Endothelial cell of umbilical vein (primary cell): ENCODE results near the gene COPS4. TPM values are rescaled to one million over a fixed set of nuclear protein-coding genes. Genes with fewer than 3 reads are reported as not detected.

Experiments used
- BruUV-seq: library from RNA; stranded (reverse); fragments of 400-500 nt; replicated peaks from 2 replicates; lab custom pipeline; 2021; lab: Mats Ljungman, UMichigan
- CTCF ChIA-PET: fragments of 300-600, 350-600 bp; sonication (Branson Sonifier 250); formaldehyde crosslinking; loops from one replicate; lab custom pipeline; 2021; ENCODE audit warnings: antibody characterized with exemption, inconsistent platforms; lab: Charles Lee
- POLR2A ChIA-PET: fragments of 300-600, 350-600 bp; sonication (Branson Sonifier 250); formaldehyde crosslinking; loops from one replicate; lab custom pipeline; 2021; ENCODE audit warnings: antibody characterized with exemption, inconsistent platforms; lab: Charles Lee
- DNase-seq: peaks from one replicate; pipeline ENCODE4 v3.0.0-alpha.2; 2011; ENCODE audit warnings: low read depth, low spot score
- FAIRE-seq: peaks from 2 replicates; lab custom pipeline; 2011; peaks lifted over from hg19 to GRCh38; lab: Jason Lieb, UNC
- H2AFZ ChIP-seq: 2 replicates; pipeline ENCODE4 v1.6.0; 2012; ENCODE audit warnings: low read depth, low read length, control low read depth, inconsistent platforms
- H3K27ac ChIP-seq: 2 replicates; pipeline ENCODE4 v1.5.1; 2011; ENCODE audit warnings: low read depth, mild to moderate bottlenecking, control low read depth, low read length, moderate library complexity; ENCODE audit not compliant: insufficient read depth
- H3K27me3 ChIP-seq, 2 experiments: 2 replicates each; pipeline versions ENCODE4 v1.6.0 to v1.6.1; 2011; ENCODE audit warnings: low read length in 2 of 2, mixed read lengths in 1 of 2; ENCODE audit not compliant: control insufficient read depth in 2 of 2, insufficient read depth in 2 of 2
- H3K36me3 ChIP-seq, 2 experiments: 2 replicates in 1 of 2; 3 replicates in 1 of 2; pipeline ENCODE4 v1.5.1; 2011; ENCODE audit warnings: low read length in 2 of 2, mild to moderate bottlenecking in 1 of 2, moderate library complexity in 1 of 2; ENCODE audit not compliant: control insufficient read depth in 2 of 2, insufficient read depth in 2 of 2; ENCODE audit errors: extremely low read depth in 1 of 2
- H3K4me1 ChIP-seq: 3 replicates; pipeline ENCODE4 v1.5.1; 2011; ENCODE audit warnings: mild to moderate bottlenecking, low read length; ENCODE audit not compliant: control insufficient read depth, insufficient read depth; ENCODE audit errors: extremely low read depth
- H3K4me2 ChIP-seq: 2 replicates; pipeline ENCODE4 v1.6.1; 2011; ENCODE audit warnings: low read length, control low read depth, mixed read lengths; ENCODE audit not compliant: insufficient read depth
- H3K4me3 ChIP-seq, 3 experiments: fragments of 200-600 bp in 1 of 3; sonication (generic), shearing (Covaris generic) in 1 of 3; replicated peaks in 1 of 3; 2 replicates each; pipeline ENCODE4 v1.5.1; 2011 to 2016; ENCODE audit warnings: control low read depth in 3 of 3, low read length in 3 of 3, mild to moderate bottlenecking in 2 of 3, inconsistent platforms in 1 of 3, low read depth in 1 of 3, moderate library complexity in 1 of 3; ENCODE audit not compliant: insufficient read depth in 1 of 3
- H3K79me2 ChIP-seq: 2 replicates; pipeline ENCODE4 v1.6.0; 2012; ENCODE audit warnings: low read length, inconsistent platforms; ENCODE audit not compliant: control insufficient read depth, insufficient read depth
- H3K9ac ChIP-seq: replicated peaks from 2 replicates; pipeline ENCODE3; 2011; ENCODE audit warnings: low read length, control low read depth; ENCODE audit not compliant: insufficient read depth; ENCODE audit errors: extremely low read depth
- H3K9me1 ChIP-seq: replicated peaks from 3 replicates; pipeline ENCODE4 v1.6.0; 2011; ENCODE audit warnings: mild to moderate bottlenecking, low read length; ENCODE audit not compliant: control insufficient read depth, insufficient read depth; ENCODE audit errors: extremely low read depth
- H3K9me3 ChIP-seq: replicated peaks from 2 replicates; pipeline ENCODE4 v1.5.1; 2012; ENCODE audit warnings: low read length, inconsistent platforms; ENCODE audit not compliant: control insufficient read depth, insufficient read depth
- H4K20me1 ChIP-seq: replicated peaks from 2 replicates; pipeline ENCODE3; 2011; ENCODE audit warnings: mild to moderate bottlenecking, low read length; ENCODE audit not compliant: control insufficient read depth, insufficient read depth; ENCODE audit errors: extremely low read depth
- EZH2 ChIP-seq: IDR thresholded peaks from 2 replicates; pipeline ENCODE4 v1.6.1; 2012; ENCODE audit warnings: borderline replicate concordance, low read depth, mild to moderate bottlenecking, moderate library complexity, low read length, inconsistent platforms; ENCODE audit not compliant: severe bottlenecking
- FOS ChIP-seq: IDR thresholded peaks from 2 replicates; pipeline ENCODE4 v1.6.1; 2011; ENCODE audit warnings: mild to moderate bottlenecking, low read length, moderate library complexity, borderline replicate concordance; ENCODE audit not compliant: insufficient read depth
- GATA2 ChIP-seq: IDR thresholded peaks from 2 replicates; pipeline ENCODE4 v1.7.0; 2011; ENCODE audit warnings: low read depth, mild to moderate bottlenecking, moderate library complexity, mixed read lengths, low read length; ENCODE audit not compliant: insufficient read length, insufficient read depth
- JUN ChIP-seq: IDR thresholded peaks from 2 replicates; pipeline ENCODE4 v1.6.1; 2011; ENCODE audit warnings: borderline replicate concordance, low read depth; ENCODE audit not compliant: insufficient read length, insufficient read depth
- MYC ChIP-seq: IDR thresholded peaks from one replicate; pipeline ENCODE4 v1.6.1; 2011; ENCODE audit warnings: mild to moderate bottlenecking, low read depth, low read length
- POLR2A ChIP-seq: IDR thresholded peaks from 2 replicates; pipeline ENCODE4 v1.6.1; 2012; ENCODE audit warnings: low read depth, mild to moderate bottlenecking, control low read depth, low read length
- POLR2AphosphoS5 ChIP-seq: IDR thresholded peaks from 2 replicates; pipeline ENCODE4 v1.6.1; 2012; ENCODE audit warnings: low read depth, mild to moderate bottlenecking, control low read depth, low read length, moderate library complexity; ENCODE audit not compliant: insufficient read depth
- dilution Hi-C: fragments of 300-500 bp; cut with MboI; formaldehyde crosslinking; loops from one replicate; pipeline ENCODE4 v1.15.0; 2019; ENCODE audit warnings: low sequenced_read_pairs; ENCODE audit not compliant: extremely low pct_ligation_motif_present
- intact Hi-C: fragments of 100-400 bp; cut with micrococcal nuclease; formaldehyde crosslinking; loops from one replicate; pipeline ENCODE4 v1.10.0; 2022
- polyA plus RNA-seq, 4 experiments: library from polyadenylated mRNA; depleted of rRNA in 3 of 4; stranded (reverse) in 3 of 4; unstranded in 1 of 4; fragments of >200 nt; gene quantifications; 2 replicates each; pipeline versions ENCODE4 v1.2.1 to v1.2.3, GENCODE V29; 2011 to 2012; ENCODE audit warnings: missing spikeins in 1 of 4
- total RNA-seq: library from RNA; stranded (reverse); gene quantifications from 2 replicates; pipeline ENCODE4 v1.2.3, GENCODE V29; 2021
- TF ChIP-seq, protein P1 (sequence below): IDR thresholded peaks from 2 replicates; pipeline ENCODE4 v1.6.1; 2011; ENCODE audit not compliant: insufficient read depth, insufficient read length
- TF ChIP-seq, protein P2 (sequence below), 2 donors: IDR thresholded peaks; 1 replicate in 1 of 2; 2 replicates in 1 of 2; pipeline ENCODE4 v1.5.1; 2011; ENCODE audit warnings: low read length in 2 of 2, mild to moderate bottlenecking in 2 of 2, moderate library complexity in 2 of 2, control low read depth in 1 of 2, inconsistent platforms in 1 of 2, low read depth in 1 of 2; ENCODE audit not compliant: insufficient read depth in 1 of 2; ENCODE audit errors: extremely low read depth in 1 of 2

The COPS4 gene
- total and polyA plus RNA-seq, 2 donors (not counting 3 experiments of a cell fraction or from before 2014, with no cell fraction given) = 29.8 to 53.0 TPM

DNA sequence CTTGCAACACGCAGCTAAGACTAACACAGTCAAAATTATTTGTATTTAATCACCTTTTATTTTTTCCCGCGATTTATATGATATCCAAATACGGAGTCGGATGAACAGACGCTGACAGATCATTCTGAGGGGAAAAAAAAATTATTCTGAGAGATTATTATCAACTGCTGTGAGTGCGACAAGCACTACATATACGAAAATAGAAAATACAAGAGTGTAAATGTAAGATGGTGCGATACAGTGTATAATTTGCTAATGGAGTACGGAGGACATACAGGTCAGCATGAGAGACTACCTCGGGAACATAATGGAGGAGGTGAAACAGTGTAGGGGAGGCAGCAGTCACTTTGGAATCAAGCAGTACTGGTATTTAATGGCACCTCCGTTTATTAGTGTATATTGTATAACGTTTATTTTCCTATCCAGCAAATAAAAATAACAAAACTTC is 21.5 kb upstream of the COPS4 start:
- peak overlapping the region; percentile 22 to 68 (median 45) for H3K4me3 ChIP-seq
- intact Hi-C loops = loop anchor here (1.0 to 5.0 kb wide), 7 partner anchors 21 to 581 kb away; partner anchors contain the start of genes ENOPH1, HNRNPDL and THAP9
- POLR2A ChIA-PET = interaction anchor here (0.9 to 2.3 kb wide), 2 partner anchors 17 to 22 kb away, joined by 3 to 13 read pairs; partner anchors contain the start of gene COPS4
- no peaks in the 10 kb centered on the region for H3K9me3 ChIP-seq
- H4K20me1 ChIP-seq = no peaks in the 10 kb centered on the region
- peak overlapping the region; percentile 57 for H2AFZ ChIP-seq
- peak overlapping the region; percentile 54 for H3K9ac ChIP-seq
- no peak for TF ChIP-seq JUN
- TF ChIP-seq GATA2 = no peak
- TF ChIP-seq, protein P1, sequence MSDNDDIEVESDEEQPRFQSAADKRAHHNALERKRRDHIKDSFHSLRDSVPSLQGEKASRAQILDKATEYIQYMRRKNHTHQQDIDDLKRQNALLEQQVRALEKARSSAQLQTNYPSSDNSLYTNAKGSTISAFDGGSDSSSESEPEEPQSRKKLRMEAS = no peak
- no peak for TF ChIP-seq FOS
- dilution Hi-C loops = no loop called here
- H3K36me3 ChIP-seq = no peaks in the 10 kb centered on the region
- TSS peak; percentile 90 for BruUV-seq
- no peak for DNase-seq
- peaks cover 29% of the 10 kb centered on the region for H3K79me2 ChIP-seq
- FAIRE-seq = no peak
- H3K27me3 ChIP-seq = no peaks in the 10 kb centered on the region
- peaks cover 19% of the 10 kb centered on the region for H3K4me1 ChIP-seq
- CTCF ChIA-PET = interaction anchor here (0.6 to 3.1 kb wide), 17 partner anchors 11 to 271 kb away, joined by 3 to 32 read pairs (median 5); partner anchors contain the start of genes COPS4 and COQ2
- H3K4me2 ChIP-seq = peak overlapping the region; percentile 85
- H3K27ac ChIP-seq = peak overlapping the region; percentile 26
- H3K9me1 ChIP-seq = no peaks in the 10 kb centered on the region

DNA sequence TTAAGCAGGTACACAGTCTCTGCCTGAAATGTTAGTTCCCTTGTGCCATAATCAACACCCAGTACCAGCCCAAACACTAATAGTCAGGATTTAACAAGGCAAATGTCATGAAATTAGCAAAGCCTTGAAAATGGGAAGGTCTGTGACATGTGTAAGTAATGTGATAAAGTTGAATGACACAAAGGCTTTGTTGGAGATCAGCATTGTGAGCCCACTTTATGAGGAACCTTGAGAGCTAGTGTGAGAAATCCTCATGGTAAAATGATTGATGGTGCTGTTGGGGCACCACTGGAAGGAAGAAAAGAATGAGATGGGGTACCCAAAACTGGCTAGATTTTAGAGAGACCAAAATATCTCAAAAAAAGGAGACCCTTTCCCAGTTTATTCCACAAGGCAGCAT is 21.1 kb upstream of the COPS4 start:
- DNase-seq (no peak), FAIRE-seq (no peak)
- Histone ChIP-seq H3K36me3 (no peaks in the 10 kb centered on the region), H3K9me3 (no peaks in the 10 kb centered on the region), H3K27ac (no peak overlapping the region), H3K4me2 (peak overlapping the region; percentile 85), H3K4me3 (peak overlapping the region in 1 of 3 experiments; percentile 68), H3K27me3 (no peaks in the 10 kb centered on the region), H3K9me1 (no peaks in the 10 kb centered on the region), H3K4me1 (peaks cover 19% of the 10 kb centered on the region), H4K20me1 (no peaks in the 10 kb centered on the region), H3K9ac (no peak overlapping the region), H3K79me2 (peaks cover 24% of the 10 kb centered on the region), H2AFZ (peak overlapping the region; percentile 57)
- TF ChIP-seq POLR2A = no peak
- no peak for TF ChIP-seq MYC
- TF ChIP-seq FOS = no peak
- TF ChIP-seq JUN = no peak
- TF ChIP-seq, protein P2, sequence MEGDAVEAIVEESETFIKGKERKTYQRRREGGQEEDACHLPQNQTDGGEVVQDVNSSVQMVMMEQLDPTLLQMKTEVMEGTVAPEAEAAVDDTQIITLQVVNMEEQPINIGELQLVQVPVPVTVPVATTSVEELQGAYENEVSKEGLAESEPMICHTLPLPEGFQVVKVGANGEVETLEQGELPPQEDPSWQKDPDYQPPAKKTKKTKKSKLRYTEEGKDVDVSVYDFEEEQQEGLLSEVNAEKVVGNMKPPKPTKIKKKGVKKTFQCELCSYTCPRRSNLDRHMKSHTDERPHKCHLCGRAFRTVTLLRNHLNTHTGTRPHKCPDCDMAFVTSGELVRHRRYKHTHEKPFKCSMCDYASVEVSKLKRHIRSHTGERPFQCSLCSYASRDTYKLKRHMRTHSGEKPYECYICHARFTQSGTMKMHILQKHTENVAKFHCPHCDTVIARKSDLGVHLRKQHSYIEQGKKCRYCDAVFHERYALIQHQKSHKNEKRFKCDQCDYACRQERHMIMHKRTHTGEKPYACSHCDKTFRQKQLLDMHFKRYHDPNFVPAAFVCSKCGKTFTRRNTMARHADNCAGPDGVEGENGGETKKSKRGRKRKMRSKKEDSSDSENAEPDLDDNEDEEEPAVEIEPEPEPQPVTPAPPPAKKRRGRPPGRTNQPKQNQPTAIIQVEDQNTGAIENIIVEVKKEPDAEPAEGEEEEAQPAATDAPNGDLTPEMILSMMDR (IDR thresholded peaks at IDR 0.05; ENCODE audit: extremely low read depth in 1 of 2, insufficient read depth in 1 of 2, low read depth in 1 of 2, low read length in 2 of 2) = no peak
- TF ChIP-seq GATA2 = no peak
- TF ChIP-seq POLR2AphosphoS5 = no peak
- TF ChIP-seq EZH2 = no peak
- TF ChIP-seq, protein P1 = no peak
- intact Hi-C loops (loop anchor here (1.0 to 5.0 kb wide), 7 partner anchors 20 to 582 kb away; partner anchors contain the start of genes ENOPH1, HNRNPDL and THAP9), dilution Hi-C loops (no loop called here)
- BruUV-seq = no TSS peak
- CTCF ChIA-PET = interaction anchor here (1.2 to 3.1 kb wide), 6 partner anchors 21 to 268 kb away, joined by 3 to 32 read pairs (median 10); partner anchors contain the start of gene COPS4
- POLR2A ChIA-PET = no interaction called here
